Liver (tissue), 9 donors: ENCODE results near the gene GTPBP2. TPM values are rescaled to one million over a fixed set of nuclear protein-coding genes. Genes with fewer than 3 reads are reported as not detected.
A peak's percentile ranks its signal among the peaks of the same experiment; 100 is the strongest.

Experiments
- DNase-seq: peaks from one replicate; pipeline ENCODE4 v3.0.0-alpha.2; 2017; ENCODE audit warnings: low spot score
- H3K27ac ChIP-seq, 2 donors: one replicate each; pipeline ENCODE4 v1.7.0; 2013; ENCODE audit warnings: inconsistent platforms in 2 of 2, low read length in 2 of 2, control low read depth in 1 of 2, low read depth in 1 of 2, mild to moderate bottlenecking in 1 of 2
- H3K27me3 ChIP-seq, 4 donors: one replicate each; pipeline versions ENCODE4 v1.6.1 to v1.7.0; 2013; ENCODE audit warnings: low read length in 3 of 4, inconsistent platforms in 1 of 4, mild to moderate bottlenecking in 1 of 4, moderate library complexity in 1 of 4; ENCODE audit not compliant: control insufficient read depth in 4 of 4, insufficient read depth in 4 of 4
- H3K36me3 ChIP-seq, 4 donors: one replicate each; pipeline versions ENCODE4 v1.6.1 to v1.7.0; 2013; ENCODE audit warnings: low read length in 3 of 4, mild to moderate bottlenecking in 3 of 4, low read depth in 1 of 4, moderate library complexity in 1 of 4; ENCODE audit not compliant: control insufficient read depth in 4 of 4, insufficient read depth in 3 of 4
- H3K4me1 ChIP-seq, 4 donors: one replicate each; pipeline versions ENCODE4 v1.6.1 to v1.7.0; 2013; ENCODE audit warnings: low read length in 3 of 4, mild to moderate bottlenecking in 3 of 4, moderate library complexity in 1 of 4; ENCODE audit not compliant: control insufficient read depth in 4 of 4, insufficient read depth in 4 of 4
- H3K4me3 ChIP-seq, 3 donors: one replicate each; pipeline versions ENCODE4 v1.6.1 to v1.7.0; 2013; ENCODE audit warnings: low read length in 3 of 3, control low read depth in 1 of 3, low read depth in 1 of 3, mild to moderate bottlenecking in 1 of 3
- H3K9ac ChIP-seq, 2 donors: one replicate each; pipeline ENCODE4 v1.7.0; 2013; ENCODE audit warnings: low read length in 2 of 2, mild to moderate bottlenecking in 2 of 2, moderate library complexity in 2 of 2, control low read depth in 1 of 2, low read depth in 1 of 2
- H3K9me3 ChIP-seq, 4 donors: one replicate each; pipeline versions ENCODE4 v1.6.1 to v1.7.0; 2013; ENCODE audit warnings: low read length in 3 of 4; ENCODE audit not compliant: control insufficient read depth in 4 of 4
- FOXA1 ChIP-seq: IDR thresholded peaks from 2 replicates; pipeline ENCODE4 v1.6.1; 2016; ENCODE audit warnings: antibody characterized with exemption
- FOXA2 ChIP-seq: IDR thresholded peaks from 2 replicates; pipeline ENCODE4 v1.6.1; 2016; ENCODE audit warnings: antibody characterized with exemption
- HNF4A ChIP-seq, 2 donors: conservative IDR thresholded peaks; 2 replicates each; pipeline ENCODE4 v1.6.1; 2016; ENCODE audit warnings: antibody characterized with exemption in 2 of 2, mild to moderate bottlenecking in 2 of 2
- NR2F2 ChIP-seq: IDR thresholded peaks from 2 replicates; pipeline ENCODE4 v1.6.1; 2016; ENCODE audit warnings: antibody characterized with exemption
- RAD21 ChIP-seq, 2 donors: IDR thresholded peaks; 2 replicates each; pipeline ENCODE4 v1.6.1; 2016; ENCODE audit warnings: antibody characterized with exemption in 2 of 2, mild to moderate bottlenecking in 2 of 2
- RXRA ChIP-seq, 2 donors: IDR thresholded peaks; 2 replicates each; pipeline ENCODE4 v1.6.1; 2017 to 2018; ENCODE audit warnings: antibody characterized with exemption in 2 of 2, mild to moderate bottlenecking in 1 of 2
- SP1 ChIP-seq: IDR thresholded peaks from 2 replicates; pipeline ENCODE4 v1.6.1; 2018; ENCODE audit warnings: antibody characterized with exemption, mild to moderate bottlenecking
- TAF1 ChIP-seq: conservative IDR thresholded peaks from 2 replicates; pipeline ENCODE4 v1.6.1; 2016; ENCODE audit warnings: antibody characterized with exemption, mild to moderate bottlenecking
- YY1 ChIP-seq: IDR thresholded peaks from 2 replicates; pipeline ENCODE4 v1.6.1; 2016; ENCODE audit warnings: antibody characterized with exemption, mild to moderate bottlenecking
- WGBS: extraction: QIAGEN DNeasy Blood & Tissue Kit; methylation state at CpG from one replicate; pipeline ENCODE4 v1.1.7; 2013; 5-methylcytosine and 5-hydroxymethylcytosine counted together
- polyA plus RNA-seq, 2 donors: library from polyadenylated mRNA; stranded (reverse) in 1 of 2; unstranded in 1 of 2; fragments of 200-250 nt in 1 of 2; fragments of >200 nt in 1 of 2; fragmentation: Nextera tagmentation in 1 of 2; extraction: Ambion mirVana in 1 of 2; gene quantifications; one replicate each; pipeline versions ENCODE4 v1.2.1 to v1.2.3, GENCODE V29; 2013 to 2015
- total RNA-seq, 2 donors: library from RNA; depleted of rRNA; stranded (reverse); fragments of >200 nt; gene quantifications; one replicate each; pipeline ENCODE4 v1.2.3, GENCODE V29; 2014
- TF ChIP-seq, protein P1 (sequence below): fragments of 150-350 bp; IDR thresholded peaks from 2 replicates; pipeline ENCODE4 v1.5.1; 2017; ENCODE audit warnings: improper control_type of control experiment, low read depth, low read length; ENCODE audit not compliant: missing input control
- TF ChIP-seq, protein P2 (sequence below): IDR thresholded peaks from 2 replicates; pipeline ENCODE4 v1.6.1; 2016; ENCODE audit warnings: antibody characterized with exemption, mild to moderate bottlenecking
- TF ChIP-seq, protein P3 (sequence below): IDR thresholded peaks from 2 replicates; pipeline ENCODE4 v1.6.1; 2016; ENCODE audit warnings: antibody characterized with exemption
- donor health status: healthy.
- donor health status: healthy.
- donor health status: healthy.
- donor health status: healthy.
- donor health status: healthy.

The GTPBP2 gene
- total and polyA plus RNA-seq, 4 donors = 7.9 to 69.1 (median 16.1) TPM

DNA sequence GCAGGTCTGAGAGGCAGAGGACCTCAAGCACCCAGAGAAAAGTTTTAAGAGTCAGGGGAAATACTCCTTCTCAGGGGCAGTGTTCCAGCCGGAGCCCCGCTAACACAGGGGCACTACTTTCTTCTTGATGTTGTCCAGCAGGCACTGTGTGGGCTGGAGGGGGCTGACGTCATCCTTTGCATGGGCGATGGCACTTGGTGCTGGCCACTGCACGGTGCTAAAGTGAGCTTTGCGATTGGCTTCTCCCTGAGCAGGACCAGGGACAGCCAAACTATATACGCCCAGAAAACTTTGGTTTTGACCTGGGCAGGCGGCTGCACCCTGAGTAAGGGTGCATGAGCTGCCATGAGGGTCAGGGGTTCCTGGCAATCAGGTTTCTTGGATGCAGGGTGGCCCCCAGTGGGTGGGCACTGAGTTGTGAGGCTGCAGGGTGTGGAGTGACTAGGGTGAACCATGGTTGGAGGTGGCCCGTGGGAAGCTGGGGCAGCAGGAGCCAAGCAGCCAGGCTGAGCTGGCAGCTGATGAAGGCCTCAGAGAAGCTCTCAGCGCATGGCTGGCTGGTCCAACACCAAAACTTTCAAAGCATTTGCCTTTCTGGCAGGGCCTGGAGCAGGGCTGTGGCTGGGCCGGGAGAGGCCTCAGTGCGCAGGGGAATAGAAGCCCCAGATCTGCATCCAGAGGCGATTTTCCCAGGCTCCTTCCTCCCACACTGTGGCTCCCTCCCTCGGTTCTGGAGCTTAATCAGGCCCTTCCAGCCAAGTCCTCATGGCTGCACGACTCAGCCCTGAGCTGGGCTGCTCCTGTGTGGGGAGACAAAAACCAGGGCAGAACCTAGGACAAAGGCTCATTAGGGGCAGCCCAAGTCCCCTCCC, 40.2 kb upstream of the GTPBP2 start (continued):
- TF ChIP-seq SP1 (no peak), NR2F2 (no peak), TAF1 (no peak), YY1 (no peak), FOXA1 (no peak), FOXA2 (no peak), HNF4A (conservative IDR thresholded peaks at IDR 0.05) (no peak)
- TF ChIP-seq, protein P1, sequence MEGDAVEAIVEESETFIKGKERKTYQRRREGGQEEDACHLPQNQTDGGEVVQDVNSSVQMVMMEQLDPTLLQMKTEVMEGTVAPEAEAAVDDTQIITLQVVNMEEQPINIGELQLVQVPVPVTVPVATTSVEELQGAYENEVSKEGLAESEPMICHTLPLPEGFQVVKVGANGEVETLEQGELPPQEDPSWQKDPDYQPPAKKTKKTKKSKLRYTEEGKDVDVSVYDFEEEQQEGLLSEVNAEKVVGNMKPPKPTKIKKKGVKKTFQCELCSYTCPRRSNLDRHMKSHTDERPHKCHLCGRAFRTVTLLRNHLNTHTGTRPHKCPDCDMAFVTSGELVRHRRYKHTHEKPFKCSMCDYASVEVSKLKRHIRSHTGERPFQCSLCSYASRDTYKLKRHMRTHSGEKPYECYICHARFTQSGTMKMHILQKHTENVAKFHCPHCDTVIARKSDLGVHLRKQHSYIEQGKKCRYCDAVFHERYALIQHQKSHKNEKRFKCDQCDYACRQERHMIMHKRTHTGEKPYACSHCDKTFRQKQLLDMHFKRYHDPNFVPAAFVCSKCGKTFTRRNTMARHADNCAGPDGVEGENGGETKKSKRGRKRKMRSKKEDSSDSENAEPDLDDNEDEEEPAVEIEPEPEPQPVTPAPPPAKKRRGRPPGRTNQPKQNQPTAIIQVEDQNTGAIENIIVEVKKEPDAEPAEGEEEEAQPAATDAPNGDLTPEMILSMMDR = no peak

DNA sequence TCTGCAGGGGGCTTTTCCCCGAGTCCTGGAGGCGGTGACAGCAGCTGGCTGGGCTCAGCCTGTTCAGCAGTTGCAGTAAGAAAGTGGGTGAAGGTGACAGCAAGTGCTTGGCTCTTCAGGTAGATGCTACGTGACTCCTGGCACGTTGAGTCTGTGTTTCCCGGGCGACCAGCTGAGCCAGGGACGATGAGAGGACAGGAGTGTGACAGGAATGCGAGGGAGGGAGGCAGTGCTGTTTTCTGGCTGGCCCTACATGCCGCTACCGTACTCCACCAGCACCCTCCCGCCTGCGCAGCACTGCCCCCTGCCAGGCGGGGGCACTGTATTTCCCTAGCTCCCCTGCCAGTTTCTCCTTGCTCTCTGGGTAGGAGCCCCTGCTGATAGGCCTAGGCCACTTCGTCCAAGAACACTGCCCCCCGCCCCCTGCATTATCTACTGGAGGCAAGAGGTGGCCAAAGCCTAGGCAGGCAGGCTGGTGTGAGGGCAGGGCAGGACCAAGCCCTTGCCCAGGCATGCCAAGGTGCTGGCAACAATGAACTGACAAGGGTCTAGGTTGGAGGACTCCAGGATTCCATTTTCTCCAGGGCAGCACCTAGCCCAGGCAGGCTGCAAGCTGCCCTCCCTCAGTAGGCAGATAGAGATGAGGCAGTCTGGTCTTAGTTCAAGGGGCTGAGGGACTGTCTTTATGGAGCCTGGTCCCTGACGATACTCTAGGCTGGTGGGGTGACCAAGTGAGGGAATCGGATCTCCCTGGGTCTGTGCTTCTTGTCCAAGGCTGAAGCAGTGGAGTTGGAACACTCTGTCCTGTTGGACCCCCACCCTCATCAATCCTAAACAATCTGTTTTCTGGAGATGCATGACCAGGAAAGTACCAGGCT, 39.3 kb upstream of the GTPBP2 start:
- H3K4me1 ChIP-seq = peaks cover 5 to 18% (median 9%) of the 10 kb centered on the region in 4 donors
- H3K27ac ChIP-seq = no peak overlapping the region
- 26% methylated on average over 17 of the region's 17 CpGs for WGBS
- peak; percentile 49 for DNase-seq
- H3K9me3 ChIP-seq = no peaks in the 10 kb centered on the region
- no peak overlapping the region for H3K4me3 ChIP-seq
- no peak overlapping the region for H3K9ac ChIP-seq
- TF ChIP-seq, protein P1 = peak; percentile 41
- no peak for TF ChIP-seq FOXA2
- TF ChIP-seq RXRA (IDR thresholded peaks at IDR 0.05) = no peak
- TF ChIP-seq RAD21 (IDR thresholded peaks at IDR 0.05) = peak; percentile 6 to 47
- TF ChIP-seq, protein P2, sequence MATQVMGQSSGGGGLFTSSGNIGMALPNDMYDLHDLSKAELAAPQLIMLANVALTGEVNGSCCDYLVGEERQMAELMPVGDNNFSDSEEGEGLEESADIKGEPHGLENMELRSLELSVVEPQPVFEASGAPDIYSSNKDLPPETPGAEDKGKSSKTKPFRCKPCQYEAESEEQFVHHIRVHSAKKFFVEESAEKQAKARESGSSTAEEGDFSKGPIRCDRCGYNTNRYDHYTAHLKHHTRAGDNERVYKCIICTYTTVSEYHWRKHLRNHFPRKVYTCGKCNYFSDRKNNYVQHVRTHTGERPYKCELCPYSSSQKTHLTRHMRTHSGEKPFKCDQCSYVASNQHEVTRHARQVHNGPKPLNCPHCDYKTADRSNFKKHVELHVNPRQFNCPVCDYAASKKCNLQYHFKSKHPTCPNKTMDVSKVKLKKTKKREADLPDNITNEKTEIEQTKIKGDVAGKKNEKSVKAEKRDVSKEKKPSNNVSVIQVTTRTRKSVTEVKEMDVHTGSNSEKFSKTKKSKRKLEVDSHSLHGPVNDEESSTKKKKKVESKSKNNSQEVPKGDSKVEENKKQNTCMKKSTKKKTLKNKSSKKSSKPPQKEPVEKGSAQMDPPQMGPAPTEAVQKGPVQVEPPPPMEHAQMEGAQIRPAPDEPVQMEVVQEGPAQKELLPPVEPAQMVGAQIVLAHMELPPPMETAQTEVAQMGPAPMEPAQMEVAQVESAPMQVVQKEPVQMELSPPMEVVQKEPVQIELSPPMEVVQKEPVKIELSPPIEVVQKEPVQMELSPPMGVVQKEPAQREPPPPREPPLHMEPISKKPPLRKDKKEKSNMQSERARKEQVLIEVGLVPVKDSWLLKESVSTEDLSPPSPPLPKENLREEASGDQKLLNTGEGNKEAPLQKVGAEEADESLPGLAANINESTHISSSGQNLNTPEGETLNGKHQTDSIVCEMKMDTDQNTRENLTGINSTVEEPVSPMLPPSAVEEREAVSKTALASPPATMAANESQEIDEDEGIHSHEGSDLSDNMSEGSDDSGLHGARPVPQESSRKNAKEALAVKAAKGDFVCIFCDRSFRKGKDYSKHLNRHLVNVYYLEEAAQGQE = no peak
- TF ChIP-seq, protein P3, sequence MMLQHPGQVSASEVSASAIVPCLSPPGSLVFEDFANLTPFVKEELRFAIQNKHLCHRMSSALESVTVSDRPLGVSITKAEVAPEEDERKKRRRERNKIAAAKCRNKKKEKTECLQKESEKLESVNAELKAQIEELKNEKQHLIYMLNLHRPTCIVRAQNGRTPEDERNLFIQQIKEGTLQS = no peak
- H3K36me3 ChIP-seq = peaks cover 0 to 16% (median 4%) of the 10 kb centered on the region in 4 donors
- no peaks in the 10 kb centered on the region for H3K27me3 ChIP-seq
